OCI-LY3 (cell line): ENCODE data around the gene PRR23E.

Experiments used
- H2AFZ ChIP-seq: fragments of 200-600, 300-600 bp; shearing (Covaris generic); 2 replicates; pipeline ENCODE4 v1.6.0; 2014; ENCODE audit warnings: antibody characterized with exemption, low read depth, low read length
- H3K27ac ChIP-seq: fragments of 200-600, 300-600 bp; sonication (generic); 2 replicates; pipeline ENCODE4 v1.5.1; 2014; ENCODE audit warnings: mild to moderate bottlenecking, low read length, moderate library complexity, mixed read lengths
- H3K27me3 ChIP-seq: fragments of 200-600, 300-600 bp; sonication (generic); 2 replicates; pipeline ENCODE4 v1.6.1; 2014; ENCODE audit warnings: low read depth, low read length, mixed read lengths
- H3K36me3 ChIP-seq: fragments of 200-600, 300-600 bp; sonication (generic); replicated peaks from 2 replicates; pipeline ENCODE3; 2014; ENCODE audit warnings: low read depth, low read length, mixed read lengths
- H3K4me1 ChIP-seq: fragments of 300-600, 200-600 bp; sonication (generic); 2 replicates; pipeline ENCODE4 v1.6.1; 2014; ENCODE audit warnings: low read length, mixed read lengths
- H3K4me2 ChIP-seq: fragments of 200-600, 300-600 bp; sonication (generic); 2 replicates; pipeline ENCODE4 v1.6.1; 2014; ENCODE audit warnings: low read length, mixed read lengths
- H3K4me3 ChIP-seq: fragments of 300-600, 200-600 bp; sonication (generic); 2 replicates; pipeline ENCODE4 v1.5.1; 2014; ENCODE audit warnings: antibody characterized with exemption, mild to moderate bottlenecking, low read length, moderate library complexity
- H3K79me2 ChIP-seq: fragments of 300-600, 200-600 bp; shearing (Covaris generic); 2 replicates; pipeline ENCODE4 v1.6.1; 2014; ENCODE audit warnings: mild to moderate bottlenecking, low read length, mixed read lengths
- H3K9ac ChIP-seq: fragments of 300-600, 200-600 bp; shearing (Covaris generic); 2 replicates; pipeline ENCODE4 v1.6.0; 2014; ENCODE audit warnings: mild to moderate bottlenecking, low read length, moderate library complexity
- H3K9me3 ChIP-seq: fragments of 200-600, 300-600 bp; shearing (Covaris generic); 2 replicates; pipeline ENCODE4 v1.6.1; 2014; ENCODE audit warnings: low read length, mixed read lengths; ENCODE audit not compliant: insufficient read depth
- H4K20me1 ChIP-seq: fragments of 200-600, 300-600 bp; sonication (generic); 2 replicates; pipeline ENCODE4 v1.6.1; 2016; ENCODE audit warnings: low read length, mixed read lengths; ENCODE audit not compliant: insufficient read depth
- CTCF ChIP-seq: fragments of 200-600, 300-600 bp; sonication (generic); IDR thresholded peaks from 2 replicates; pipeline ENCODE4 v1.5.1; 2014; ENCODE audit warnings: antibody characterized with exemption, low read length, low read depth
- EZH2phosphoT487 ChIP-seq: fragments of 200-600 bp; shearing (Covaris generic); IDR thresholded peaks from 2 replicates; pipeline ENCODE4 v1.6.1; 2018; ENCODE audit warnings: antibody characterized with exemption, mixed run types, low read depth

Gene PRR23E

DNA sequence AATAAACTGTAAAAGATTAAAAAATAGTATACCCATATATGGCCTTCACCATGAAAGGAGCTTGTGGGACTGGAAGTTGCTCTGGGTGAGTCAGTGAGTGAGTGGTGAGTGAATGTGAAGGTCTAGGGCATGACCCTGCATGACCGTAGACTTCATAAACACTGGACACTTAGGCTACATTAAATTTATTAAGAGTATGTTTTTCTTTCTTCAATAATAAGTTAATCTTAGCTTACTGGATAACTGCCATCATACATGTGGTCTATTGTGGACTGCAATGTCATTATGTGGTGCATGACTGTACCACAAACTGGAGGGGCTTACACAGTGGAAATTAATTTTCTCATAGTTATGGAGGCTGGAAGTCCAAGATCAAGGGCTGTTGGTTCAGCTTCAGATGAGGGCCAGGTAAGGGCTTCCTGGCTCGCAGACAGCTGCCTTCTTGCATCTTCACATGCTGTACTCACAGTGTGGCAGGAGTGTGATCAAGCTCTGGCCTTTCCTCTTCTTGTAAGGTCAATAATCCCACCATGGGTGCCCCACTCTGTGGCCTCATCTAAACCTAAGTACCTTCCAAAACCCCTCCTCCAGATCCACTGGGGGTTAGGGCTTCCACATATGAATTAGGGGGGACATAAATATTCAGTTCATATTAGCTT lies 40.8 kb upstream of the PRR23E start:
- Histone ChIP-seq H3K27me3 (peaks cover 4% of the 10 kb centered on the region; the same call in 1 of the 2 replicates), H3K36me3 (no peaks in the 10 kb centered on the region), H3K4me1 (no peaks in the 10 kb centered on the region), H3K4me3 (no peak overlapping the region), H3K9me3 (no peaks in the 10 kb centered on the region), H3K27ac (no peak overlapping the region), H4K20me1 (no peaks in the 10 kb centered on the region), H3K9ac (no peak overlapping the region), H2AFZ (no peak overlapping the region), H3K79me2 (no peaks in the 10 kb centered on the region), H3K4me2 (no peak overlapping the region)
- TF ChIP-seq CTCF (no peak), EZH2phosphoT487 (no peak)

GRCh38 chr3:127152684-127153505 lies 40.0 kb upstream of the PRR23E start:
- H3K27ac ChIP-seq: no peak overlapping the region
- no peak overlapping the region for H3K9ac ChIP-seq
- H3K4me2 ChIP-seq: no peak overlapping the region
- H4K20me1 ChIP-seq: no peaks in the 10 kb centered on the region
- no peaks in the 10 kb centered on the region for H3K36me3 ChIP-seq
- TF ChIP-seq EZH2phosphoT487: no peak
- H2AFZ ChIP-seq: no peak overlapping the region
- no peaks in the 10 kb centered on the region for H3K9me3 ChIP-seq
- H3K79me2 ChIP-seq: no peaks in the 10 kb centered on the region
- H3K4me3 ChIP-seq: no peak overlapping the region
- H3K4me1 ChIP-seq: no peaks in the 10 kb centered on the region
- peaks cover under 1% of the 10 kb centered on the region; the same call in 1 of the 2 replicates for H3K27me3 ChIP-seq

GRCh38 chr3:127153506-127153815 lies 39.5 kb upstream of the PRR23E start:
- H3K27ac ChIP-seq: no peak overlapping the region
- H3K9ac ChIP-seq: no peak overlapping the region
- no peaks in the 10 kb centered on the region for H3K79me2 ChIP-seq
- no peaks in the 10 kb centered on the region for H3K36me3 ChIP-seq
- H3K4me1 ChIP-seq: no peaks in the 10 kb centered on the region
- H3K4me3 ChIP-seq: no peak overlapping the region
- H3K4me2 ChIP-seq: no peak overlapping the region
- H3K9me3 ChIP-seq: no peaks in the 10 kb centered on the region
- TF ChIP-seq EZH2phosphoT487 (no peak), CTCF (no peak)
- no peak overlapping the region for H2AFZ ChIP-seq
- no peaks in the 10 kb centered on the region for H3K27me3 ChIP-seq
- no peaks in the 10 kb centered on the region for H4K20me1 ChIP-seq

DNA sequence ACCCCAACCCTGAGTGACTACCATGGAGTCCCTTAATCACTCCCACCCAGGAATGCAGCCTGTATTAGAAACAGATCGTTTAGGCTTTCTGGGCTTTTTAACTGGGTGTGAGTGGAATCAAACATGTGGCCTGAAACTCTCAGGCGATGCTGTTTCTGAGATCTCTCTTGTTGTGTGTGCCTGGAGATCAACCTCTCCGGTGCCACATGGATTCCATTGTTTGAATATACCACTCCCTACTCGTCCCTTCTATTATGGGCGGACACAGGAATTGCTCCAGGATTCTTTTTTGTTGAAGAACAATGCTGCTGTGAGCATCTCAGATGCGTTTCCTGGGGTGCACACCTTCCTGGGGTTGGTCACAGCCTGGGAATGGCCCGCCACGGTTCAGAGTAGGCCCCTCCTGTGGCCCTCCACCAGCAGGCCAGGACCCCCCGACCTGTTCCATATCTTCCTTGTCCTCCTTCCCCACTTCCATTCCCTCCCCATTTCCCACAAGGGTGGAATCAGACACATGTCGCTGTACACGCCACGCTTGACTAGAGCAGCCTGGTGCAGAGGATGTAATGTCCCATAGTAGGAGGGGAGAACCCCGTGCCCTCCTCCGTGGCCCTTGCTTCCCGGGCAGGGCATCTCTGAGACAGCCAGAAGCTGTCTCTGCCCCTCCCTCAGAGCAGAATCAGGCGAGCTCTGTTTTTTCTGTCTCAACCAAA lies 36.4 kb upstream of the PRR23E start:
- H3K27ac ChIP-seq: no peak overlapping the region
- H3K4me3 ChIP-seq: no peak overlapping the region
- H4K20me1 ChIP-seq: no peaks in the 10 kb centered on the region
- no peaks in the 10 kb centered on the region for H3K9me3 ChIP-seq
- no peak overlapping the region for H2AFZ ChIP-seq
- H3K79me2 ChIP-seq: no peaks in the 10 kb centered on the region
- H3K27me3 ChIP-seq: no peaks in the 10 kb centered on the region
- TF ChIP-seq EZH2phosphoT487 (no peak), CTCF (no peak)
- no peak overlapping the region for H3K4me2 ChIP-seq
- H3K9ac ChIP-seq: no peak overlapping the region
- H3K4me1 ChIP-seq: no peaks in the 10 kb centered on the region
- H3K36me3 ChIP-seq: no peaks in the 10 kb centered on the region
